ENCODE measurements around the gene RBM38. TPM values are rescaled to one million over a fixed set of nuclear protein-coding genes. Genes with fewer than 3 reads are reported as not detected.

RBM38 gene
- total and polyA plus RNA-seq, 2 of the 4 experiments (the other 2 are of a cell fraction) = 5.2 to 11.9 TPM

GRCh38 chr20:57408131-57408530 is 16.9 kb downstream of the RBM38 start:
- Histone ChIP-seq H3K9me3 (ENCODE audit: control insufficient read depth, insufficient read depth, low read length) (no peaks in the 10 kb centered on the region), H3K23ac (ENCODE audit: low read depth, low read length) (no peak overlapping the region), H3K4ac (ENCODE audit: low read depth, low read length) (no peak overlapping the region), H3K9me1 (ENCODE audit: insufficient read depth, low read length) (no peaks in the 10 kb centered on the region), H2BK15ac (ENCODE audit: low read depth, low read length) (no peak overlapping the region), H4K5ac (ENCODE audit: low read depth, low read length) (no peak overlapping the region), H3K27ac (ENCODE audit: insufficient read depth, low read length) (no peak overlapping the region), H3K27me3 (ENCODE audit: control insufficient read depth, insufficient read depth, low read length) (no peaks in the 10 kb centered on the region), H3K36me3 (ENCODE audit: control insufficient read depth, insufficient read depth, low read length) (peaks cover 17% of the 10 kb centered on the region), H3K14ac (replicated peaks; ENCODE audit: low read depth, low read length) (no peak overlapping the region), H4K8ac (ENCODE audit: low read depth in 2 of 2, low read length in 2 of 2) (no peak overlapping the region), H3K9ac (ENCODE audit: low read depth, low read length) (no peak overlapping the region), H2AFZ (replicated peaks; ENCODE audit: low read length, poor library complexity) (peak overlapping the region; percentile 23), H4K20me1 (ENCODE audit: insufficient read depth, low read length) (no peaks in the 10 kb centered on the region), H2AK9ac (replicated peaks; ENCODE audit: low read depth, low read length, poor library complexity) (peak overlapping the region; percentile 24), H2BK20ac (ENCODE audit: low read depth, low read length) (no peak overlapping the region), H2BK120ac (ENCODE audit: low read depth, low read length) (no peak overlapping the region), H4K91ac (ENCODE audit: insufficient read depth, low read depth, low read length) (no peak overlapping the region), H3K4me3 (ENCODE audit: insufficient read depth, low read depth, low read length) (no peak overlapping the region), H3K79me1 (ENCODE audit: low read depth in 1 of 2, low read length in 2 of 2) (no peaks in the 10 kb centered on the region), H2AK5ac (ENCODE audit: low read depth, low read length) (no peak overlapping the region), H3K4me2 (ENCODE audit: low read depth, low read length) (no peak overlapping the region), H3K18ac (ENCODE audit: low read depth, low read length) (no peak overlapping the region), H3K56ac (ENCODE audit: extremely low read depth, insufficient read depth, low read length) (no peak overlapping the region), H2BK5ac (ENCODE audit: low read depth, low read length, poor library complexity, severe bottlenecking) (no peak overlapping the region), H3K4me1 (ENCODE audit: control insufficient read depth, insufficient read depth, low read length) (peaks cover 2% of the 10 kb centered on the region; the same call in 1 of the 2 replicates)
- CTCF ChIA-PET = no interaction called here
- dilution Hi-C loops (cut with HindIII; ENCODE audit: low sequenced_read_pairs, unreplicated experiment) = no loop called here
- 20% methylated on average over 4 of the region's 13 CpGs; no CpG with 5 or more reads in 1 of the 2 experiments for WGBS, 2 experiments (ENCODE audit: extremely low coverage in 2 of 2, insufficient read length in 1 of 2)
- ATAC-seq (ENCODE audit: low read depth) (peak; percentile 51; the same call in 1 of the 2 replicates), DNase-seq (peak; percentile 39)
- BruUV-seq (replicated peaks) = no TSS peak
- in situ Hi-C loops (cut with MboI; ENCODE audit: low sequenced_read_pairs) = no loop called here
- no peak for TF ChIP-seq POLR2A (IDR thresholded peaks at IDR 0.05; ENCODE audit: low read depth, low read length)
- TF ChIP-seq CEBPB (IDR thresholded peaks at IDR 0.05; ENCODE audit: low read depth, low read length) = no peak
- TF ChIP-seq CTCF (conservative IDR thresholded peaks at IDR 0.05; ENCODE audit: low read depth, low read length) = no peak
- TF ChIP-seq ELK1 (IDR thresholded peaks at IDR 0.05; ENCODE audit: borderline replicate concordance, low read depth, low read length) = no peak
- TF ChIP-seq RAD21 (IDR thresholded peaks at IDR 0.05; ENCODE audit: low read length) = no peak
- no peak for TF ChIP-seq MAFK (IDR thresholded peaks at IDR 0.05; ENCODE audit: low read depth, low read length)
- TF ChIP-seq RFX5 (IDR thresholded peaks at IDR 0.05; ENCODE audit: low read depth, low read length) = no peak
- TF ChIP-seq MXI1 (IDR thresholded peaks at IDR 0.05; ENCODE audit: borderline replicate concordance, low read depth, low read length) = no peak
- no peak for TF ChIP-seq FOS (IDR thresholded peaks at IDR 0.05; ENCODE audit: low read depth, low read length)
- no peak for TF ChIP-seq RCOR1 (IDR thresholded peaks at IDR 0.05; ENCODE audit: insufficient replicate concordance, low read length)
- POLR2A ChIA-PET (ENCODE audit: unreplicated experiment) = no interaction called here
- intact Hi-C loops (cut with micrococcal nuclease) = no loop called here

Data from IMR-90 (cell line).